ENCODE data around the gene DCUN1D2.

Gene DCUN1D2

GRCh38 chr13:113411216-113412023 is 79.1 kb downstream of the DCUN1D2 start:
- FAIRE-seq (no peak), DNase-seq (ENCODE audit: insufficient read length, low spot score) (no peak)
- no peak for TF ChIP-seq POLR2AphosphoS5 (IDR thresholded peaks at IDR 0.05; ENCODE audit: low read depth, low read length)
- no peak for TF ChIP-seq TAF1 (IDR thresholded peaks at IDR 0.05; ENCODE audit: low read depth, low read length)
- TF ChIP-seq POLR2A (IDR thresholded peaks at IDR 0.05; ENCODE audit: low read depth, low read length), result no peak
- TF ChIP-seq PAX5 (IDR thresholded peaks at IDR 0.05; ENCODE audit: insufficient read depth, low read length, severe bottlenecking), result no peak
- no peak for TF ChIP-seq POU2F2 (IDR thresholded peaks at IDR 0.05; ENCODE audit: low read depth, low read length)
- no peak for TF ChIP-seq SPI1 (IDR thresholded peaks at IDR 0.05; ENCODE audit: low read depth, low read length)

- no peak for FAIRE-seq
- DNase-seq (ENCODE audit: insufficient read length, low spot score), result no peak
- TF ChIP-seq PAX5 (IDR thresholded peaks at IDR 0.05; ENCODE audit: insufficient read depth, low read length, severe bottlenecking) (no peak), POU2F2 (IDR thresholded peaks at IDR 0.05; ENCODE audit: low read depth, low read length) (no peak), POLR2AphosphoS5 (IDR thresholded peaks at IDR 0.05; ENCODE audit: low read depth, low read length) (no peak), SPI1 (IDR thresholded peaks at IDR 0.05; ENCODE audit: low read depth, low read length) (no peak), POLR2A (IDR thresholded peaks at IDR 0.05; ENCODE audit: low read depth, low read length) (no peak), TAF1 (IDR thresholded peaks at IDR 0.05; ENCODE audit: low read depth, low read length) (no peak)
These were observed 79.9 kb downstream of the DCUN1D2 start for GRCh38 chr13:113410472-113411201.

GRCh38 chr13:113408562-113408961 is 81.9 kb downstream of the DCUN1D2 start:
- no peak for DNase-seq (ENCODE audit: insufficient read length, low spot score)
- FAIRE-seq, result no peak
- TF ChIP-seq POU2F2 (IDR thresholded peaks at IDR 0.05; ENCODE audit: low read depth, low read length) (no peak), POLR2AphosphoS5 (IDR thresholded peaks at IDR 0.05; ENCODE audit: low read depth, low read length) (no peak), SPI1 (IDR thresholded peaks at IDR 0.05; ENCODE audit: low read depth, low read length) (no peak), TAF1 (IDR thresholded peaks at IDR 0.05; ENCODE audit: low read depth, low read length) (no peak)

- FAIRE-seq (no peak), DNase-seq (ENCODE audit: insufficient read length, low spot score) (no peak)
- no peak for TF ChIP-seq POU2F2 (IDR thresholded peaks at IDR 0.05; ENCODE audit: low read depth, low read length)
- TF ChIP-seq POLR2A (IDR thresholded peaks at IDR 0.05; ENCODE audit: low read depth, low read length), result no peak
- no peak for TF ChIP-seq SPI1 (IDR thresholded peaks at IDR 0.05; ENCODE audit: low read depth, low read length)
- TF ChIP-seq PAX5 (IDR thresholded peaks at IDR 0.05; ENCODE audit: insufficient read depth, low read length, severe bottlenecking), result no peak
- TF ChIP-seq TAF1 (IDR thresholded peaks at IDR 0.05; ENCODE audit: low read depth, low read length), result no peak
- TF ChIP-seq POLR2AphosphoS5 (IDR thresholded peaks at IDR 0.05; ENCODE audit: low read depth, low read length), result no peak
These were observed 82.7 kb downstream of the DCUN1D2 start for GRCh38 chr13:113407531-113408393.

- DNase-seq (ENCODE audit: insufficient read length, low spot score), result no peak
These were observed 83.4 kb downstream of the DCUN1D2 start for GRCh38 chr13:113407103-113407530.

GRCh38 chr13:113406321-113407102 is 84.0 kb downstream of the DCUN1D2 start:
- TF ChIP-seq TAF1 (IDR thresholded peaks at IDR 0.05; ENCODE audit: low read depth, low read length), result no peak
- no peak for TF ChIP-seq POLR2AphosphoS5 (IDR thresholded peaks at IDR 0.05; ENCODE audit: low read depth, low read length)
- no peak for TF ChIP-seq POU2F2 (IDR thresholded peaks at IDR 0.05; ENCODE audit: low read depth, low read length)
- no peak for TF ChIP-seq SPI1 (IDR thresholded peaks at IDR 0.05; ENCODE audit: low read depth, low read length)
- TF ChIP-seq PAX5 (IDR thresholded peaks at IDR 0.05; ENCODE audit: insufficient read depth, low read length, severe bottlenecking), result no peak
- no peak for TF ChIP-seq POLR2A (IDR thresholded peaks at IDR 0.05; ENCODE audit: low read depth, low read length)
- no peak for DNase-seq (ENCODE audit: insufficient read length, low spot score)
- FAIRE-seq, result no peak

More at GRCh38 chr13:113407103-113407530, 83.4 kb downstream of the DCUN1D2 start:
- no peak for TF ChIP-seq PAX5 (IDR thresholded peaks at IDR 0.05; ENCODE audit: insufficient read depth, low read length, severe bottlenecking)
- TF ChIP-seq POLR2AphosphoS5 (IDR thresholded peaks at IDR 0.05; ENCODE audit: low read depth, low read length), result no peak
- no peak for TF ChIP-seq POLR2A (IDR thresholded peaks at IDR 0.05; ENCODE audit: low read depth, low read length)
- TF ChIP-seq TAF1 (IDR thresholded peaks at IDR 0.05; ENCODE audit: low read depth, low read length), result no peak
- TF ChIP-seq SPI1 (IDR thresholded peaks at IDR 0.05; ENCODE audit: low read depth, low read length), result no peak
- TF ChIP-seq POU2F2 (IDR thresholded peaks at IDR 0.05; ENCODE audit: low read depth, low read length), result no peak
- no peak for FAIRE-seq
